Measurements from ENCODE around the gene SNX25. TPM values are rescaled to one million over a fixed set of nuclear protein-coding genes. Genes with fewer than 3 reads are reported as not detected.

Gene SNX25
- total and polyA plus RNA-seq, 2 experiments from 2014 or later = 6.9 to 25.0 TPM

- TF ChIP-seq ZNF462 (CRISPR knock-in tag; IDR thresholded peaks at IDR 0.05) (no peak), EZH2phosphoT487 (IDR thresholded peaks at IDR 0.05; ENCODE audit: unreplicated experiment) (no peak)
Observed at GRCh38 chr4:185287031-185287430, 77.6 kb downstream of the SNX25 start (continued).

- no peaks in the 10 kb centered on the region for H3K27me3 Mint-ChIP-seq (ENCODE audit: insufficient read depth, low read depth, poor library complexity)
- TF ChIP-seq REST (IDR thresholded peaks at IDR 0.05; ENCODE audit: unreplicated experiment) = no peak
- TF ChIP-seq ZNF462 (CRISPR knock-in tag; IDR thresholded peaks at IDR 0.05) = no peak
- TF ChIP-seq ZNF114 (CRISPR knock-in tag; IDR thresholded peaks at IDR 0.05) = no peak
- Histone ChIP-seq H3K27ac (ENCODE audit: low read depth) (no peak overlapping the region), H3K79me2 (replicated peaks; ENCODE audit: insufficient read depth) (no peaks in the 10 kb centered on the region), H3K4me3 (no peak overlapping the region), H3K27me3 (ENCODE audit: insufficient read depth) (no peaks in the 10 kb centered on the region), H3K4me2 (no peak overlapping the region), H2AFZ (no peak overlapping the region), H3K9me2 (ENCODE audit: insufficient read depth) (no peaks in the 10 kb centered on the region), H3K36me3 (ENCODE audit: insufficient read depth) (peaks cover 4% of the 10 kb centered on the region; the same call in 1 of the 2 replicates), H3F3A (replicated peaks; ENCODE audit: low read depth) (no peaks in the 10 kb centered on the region), H4K20me1 (replicated peaks; ENCODE audit: insufficient read depth) (no peaks in the 10 kb centered on the region), H3K4me1 (ENCODE audit: insufficient read depth) (no peaks in the 10 kb centered on the region)
- ATAC-seq (no peak), DNase-seq (ENCODE audit: low spot score) (no peak)
- H3K9me3 Mint-ChIP-seq = no peaks in the 10 kb centered on the region
- H3K4me1 Mint-ChIP-seq = peaks cover 10% of the 10 kb centered on the region
- peaks cover 17% of the 10 kb centered on the region; the same call in 2 of the 3 replicates for H3K36me3 Mint-ChIP-seq (ENCODE audit: low read depth)
- no peak overlapping the region for H3K4me3 Mint-ChIP-seq
- no peak overlapping the region for H3K27ac Mint-ChIP-seq
Observed at GRCh38 chr4:185290018-185290607, 80.7 kb downstream of the SNX25 start.

Measured in GM23338 (cell line).